ENCODE results near the gene S100A7.
"Not testable (repeated sequence)": the region's sequence is repeated elsewhere in the genome, so short reads cannot be mapped to it uniquely, and the experiment has no call there.

Gene S100A7

GRCh38 chr1:153413961-153414360 is 46.5 kb downstream of the S100A7 start:
- not testable (repeated sequence) for H3K9ac ChIP-seq (ENCODE audit: low read depth, low read length); H3K27me3 ChIP-seq (ENCODE audit: insufficient read depth, low read length); H3K36me3 ChIP-seq (ENCODE audit: insufficient read depth, low read depth, low read length); H3K9me3 ChIP-seq (ENCODE audit: insufficient read depth, low read depth, low read length); H3K4me1 ChIP-seq (ENCODE audit: insufficient read depth, low read length); H3K27ac ChIP-seq (ENCODE audit: low read length); H3K4me3 ChIP-seq (ENCODE audit: low read length)
